ENCODE data around the gene OTP.
"Not testable (repeated sequence)": the region's sequence is repeated elsewhere in the genome, so short reads cannot be mapped to it uniquely, and the experiment has no call there.

OTP gene

DNA sequence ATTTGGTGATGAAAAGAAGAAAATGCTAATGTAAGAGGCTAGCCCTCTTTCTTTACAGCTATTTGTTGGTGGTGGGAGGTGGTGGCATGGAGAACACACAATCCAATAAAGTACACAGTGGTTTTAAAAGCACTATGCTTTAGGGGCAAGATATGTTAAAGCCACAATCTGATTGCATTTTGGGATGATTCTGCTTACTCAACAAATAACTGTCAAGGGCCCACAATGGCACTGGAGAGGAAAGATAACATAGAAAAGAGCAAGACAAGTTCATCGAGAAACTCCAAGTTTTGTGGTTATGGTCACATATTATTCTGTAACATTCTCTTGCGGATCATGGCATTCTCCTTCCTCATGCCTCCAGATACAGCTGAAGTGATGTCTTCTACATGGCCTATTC, 38.8 kb downstream of the OTP start:
- DNase-seq = no peak

- DNase-seq = no peak
Measured at GRCh38 chr5:77590347-77590746, 48.2 kb downstream of the OTP start.

- DNase-seq = no peak
Measured at GRCh38 chr5:77588175-77588574, 50.3 kb downstream of the OTP start.

- DNase-seq = no peak
Measured at GRCh38 chr5:77586101-77586500, 52.4 kb downstream of the OTP start.

GRCh38 chr5:77582143-77582542, 56.4 kb downstream of the OTP start:
- DNase-seq = not testable (repeated sequence)
